CD4-positive, alpha-beta T cell treated with Interleukin-21 for 1 hour (primary cell): ENCODE data around the gene PTBP2.

ENCODE experiments used
- DNase-seq: peaks from one replicate; pipeline ENCODE4 v3.0.0-alpha.2; 2020

PTBP2 gene

DNA sequence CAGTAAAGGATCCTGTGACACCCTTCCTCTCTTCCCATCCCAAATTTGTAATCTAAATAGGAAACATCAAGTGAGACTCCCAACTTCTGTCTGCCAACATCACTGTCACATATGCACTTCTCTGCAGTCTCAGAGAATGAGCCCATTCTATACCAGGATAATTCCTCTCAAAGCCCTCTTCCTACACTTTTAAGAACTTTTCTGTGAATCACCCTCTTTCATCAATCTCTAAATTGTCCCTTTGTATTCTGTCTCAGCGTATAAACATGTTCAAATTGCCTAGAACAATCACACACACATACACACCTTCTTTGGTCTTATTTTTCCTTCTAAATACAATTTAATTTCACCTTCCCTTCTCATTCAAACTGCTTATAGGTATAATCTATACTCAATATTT is 111.8 kb downstream of the PTBP2 start:
- no peak for DNase-seq

DNA sequence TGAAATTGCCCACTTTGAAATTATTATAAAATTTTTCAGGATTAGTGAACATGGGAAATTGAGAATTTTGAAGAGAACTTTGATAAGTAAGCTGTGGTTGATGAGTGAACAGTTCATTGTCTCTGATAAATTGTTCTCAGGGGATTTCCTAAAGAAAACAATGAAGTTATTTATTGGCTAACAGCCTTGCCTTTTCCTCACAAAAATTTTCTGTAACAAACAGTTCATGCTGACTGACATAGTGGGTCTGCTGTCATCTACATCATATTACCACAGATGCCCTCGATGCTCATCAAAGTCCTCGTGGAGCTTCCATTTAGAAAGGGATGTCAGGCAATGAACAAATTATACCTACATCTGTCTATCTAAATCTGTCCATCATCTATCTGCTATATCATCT is 113.4 kb downstream of the PTBP2 start:
- DNase-seq, result no peak

DNA sequence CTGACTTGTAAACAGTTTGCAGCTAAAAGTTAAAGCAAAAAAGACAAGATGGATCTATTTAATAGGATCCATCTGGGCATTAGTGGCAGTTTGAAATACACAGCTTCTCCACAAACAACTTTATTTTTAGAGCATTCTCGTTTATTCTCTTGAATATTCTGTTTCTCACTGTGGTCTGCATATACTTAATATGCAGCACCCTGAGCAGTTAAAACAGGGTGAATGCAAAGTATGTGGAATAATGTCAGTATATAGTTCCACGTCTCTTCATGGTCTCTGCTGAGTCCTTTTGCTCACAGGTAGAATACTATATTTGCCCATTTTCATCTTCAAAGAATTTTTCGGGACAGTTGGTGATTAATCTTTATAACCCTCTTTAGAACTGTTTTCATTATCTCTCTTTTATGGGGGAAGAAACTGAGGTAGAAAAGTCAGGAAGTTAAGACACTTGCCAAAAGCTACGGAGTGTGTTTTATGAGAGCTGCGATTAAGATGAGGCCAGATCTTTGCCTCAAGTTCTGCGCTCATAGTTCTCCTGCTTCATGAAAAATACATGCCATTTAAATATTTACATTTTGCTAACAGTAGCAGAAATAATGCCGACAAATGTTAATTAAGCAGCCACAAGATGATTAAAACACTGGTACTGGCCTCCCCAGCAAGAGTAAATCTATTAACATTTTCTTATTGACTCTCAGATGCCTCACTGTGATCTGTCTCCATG is 115.6 kb downstream of the PTBP2 start:
- DNase-seq, result no peak

GRCh38 chr1:96837781-96838216 is 116.2 kb downstream of the PTBP2 start:
- no peak for DNase-seq

DNA sequence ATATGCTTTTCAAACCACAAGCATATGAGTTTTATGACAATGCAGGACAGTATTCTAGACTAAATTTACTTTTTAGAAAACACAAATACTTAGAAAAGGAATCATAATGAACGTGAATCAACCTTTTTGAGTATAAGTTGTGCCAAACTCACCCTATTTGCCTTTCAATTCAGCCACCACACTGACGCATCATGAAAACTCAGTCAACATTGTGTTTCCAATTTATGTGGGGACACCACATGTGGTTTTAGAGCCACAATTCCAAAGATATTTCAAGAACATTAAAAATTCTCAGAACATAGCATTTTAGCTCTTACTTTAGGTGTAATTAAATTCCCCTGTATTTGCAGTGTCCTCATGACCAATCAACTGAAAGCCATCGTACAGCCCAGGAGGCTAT is 118.8 kb downstream of the PTBP2 start:
- no peak for DNase-seq

DNA sequence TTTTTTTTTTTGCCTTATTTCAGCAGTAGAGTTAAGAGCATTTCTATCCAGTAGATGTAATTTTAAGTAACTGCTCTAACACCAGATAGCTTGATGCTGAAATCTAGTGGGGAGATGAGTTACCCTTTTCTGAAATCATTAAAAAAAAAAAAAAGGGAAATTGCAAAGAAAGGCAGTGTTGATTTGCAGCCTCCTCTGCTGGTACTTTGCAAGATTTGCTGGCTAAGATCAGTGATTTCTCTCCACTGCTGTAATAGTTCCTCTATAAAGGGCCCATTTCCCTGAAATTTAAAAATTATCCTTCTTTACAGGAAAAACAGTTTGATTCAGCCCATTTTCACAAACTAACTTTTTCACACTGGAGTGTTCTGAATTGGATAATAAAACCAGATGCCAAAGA is 120.6 kb downstream of the PTBP2 start:
- DNase-seq, result no peak

- DNase-seq, result no peak
Observed at GRCh38 chr1:96843196-96843595, 121.6 kb downstream of the PTBP2 start.

DNA sequence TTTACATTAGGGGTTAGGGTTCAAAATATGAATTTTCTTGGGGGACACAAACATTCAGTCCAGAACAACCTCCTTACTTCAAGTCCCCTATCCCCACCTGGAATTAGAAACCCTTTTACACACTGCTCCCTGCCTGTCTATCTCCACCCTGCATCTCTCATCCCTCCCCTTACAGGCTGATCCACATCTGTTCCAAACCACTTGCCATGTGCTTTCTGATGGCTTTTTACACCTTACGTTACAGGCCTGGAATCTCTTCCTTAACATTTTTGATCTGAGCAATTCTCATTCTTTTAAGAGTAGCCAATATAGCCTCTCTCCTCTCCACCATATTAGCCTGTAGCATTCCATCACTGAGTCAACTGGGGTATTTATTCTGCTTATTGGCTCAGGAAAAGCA is 122.0 kb downstream of the PTBP2 start:
- DNase-seq, result no peak

DNA sequence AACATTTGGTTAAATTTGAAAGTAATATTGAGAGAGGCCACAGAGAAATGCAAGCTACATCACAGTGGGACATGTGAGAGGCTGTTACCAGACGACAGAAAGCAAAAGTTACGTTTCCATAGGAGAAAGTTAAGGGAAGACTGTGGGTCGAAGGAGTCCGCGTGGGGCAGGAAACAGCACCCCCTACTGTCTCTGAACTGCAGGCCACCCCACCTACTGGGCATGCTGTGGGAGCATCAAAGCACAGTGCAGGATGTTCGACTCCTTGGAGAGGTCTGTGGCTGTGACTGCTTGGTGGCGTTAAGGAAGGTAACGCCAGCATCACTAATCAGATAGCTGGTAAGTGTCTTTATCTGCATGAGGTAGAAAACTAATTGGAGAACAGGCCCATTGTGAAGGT is 123.9 kb downstream of the PTBP2 start:
- peak; percentile 24 for DNase-seq

DNA sequence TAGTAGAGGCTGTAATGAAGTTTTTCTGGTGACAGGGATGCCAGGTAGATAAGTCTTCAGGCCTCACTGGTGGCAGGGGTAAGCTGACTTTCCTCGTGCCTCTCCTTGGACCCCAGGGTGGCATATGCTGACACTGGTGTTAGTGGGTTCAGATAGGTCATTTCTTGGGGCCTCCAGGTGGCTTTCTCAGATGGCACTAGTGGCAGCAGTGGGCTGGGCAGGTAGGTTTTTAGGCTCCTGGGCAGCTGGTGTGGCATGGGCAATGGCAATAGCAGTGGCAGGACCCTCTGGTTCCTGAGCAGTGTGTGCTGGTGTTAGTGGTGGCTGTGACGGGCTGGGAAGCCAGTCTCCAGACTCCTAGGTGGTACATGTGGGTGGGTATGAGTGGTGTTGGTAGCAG is 140.3 kb downstream of the PTBP2 start:
- no peak for DNase-seq

DNA sequence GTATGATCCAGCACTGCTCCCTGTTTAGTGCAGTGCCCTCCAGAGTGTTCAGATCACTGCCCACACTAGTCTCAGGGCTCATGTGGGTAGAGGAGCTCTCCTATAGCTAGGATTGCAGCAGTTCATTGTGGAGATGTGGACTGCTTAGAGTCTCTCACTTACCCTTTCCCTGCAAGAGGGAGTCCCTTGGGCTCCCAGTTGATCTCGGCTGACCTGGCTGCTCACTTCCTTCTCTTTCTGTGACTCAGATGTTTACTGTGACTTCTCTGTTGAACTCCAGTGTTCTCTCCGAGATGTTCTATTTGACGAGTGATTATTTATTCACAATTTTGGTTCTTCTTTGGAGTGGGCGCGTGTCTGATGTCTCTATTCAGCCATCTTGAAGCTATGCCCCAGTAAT is 141.9 kb downstream of the PTBP2 start:
- no peak for DNase-seq
